Fibroblast of pulmonary artery (primary cell): ENCODE measurements around the gene SERGEF.

ENCODE experiments used
- DNase-seq: peaks from one replicate; pipeline ENCODE4 v3.0.0-alpha.2; 2010; ENCODE audit warnings: low read depth
- H3K4me3 ChIP-seq: replicated peaks from 2 replicates; pipeline ENCODE4 v1.5.1; 2011; ENCODE audit warnings: low read depth, mild to moderate bottlenecking, control low read depth, low read length, moderate library complexity
- TF ChIP-seq, protein P1 (sequence below): IDR thresholded peaks from 2 replicates; pipeline ENCODE4 v1.5.1; 2011; ENCODE audit warnings: mild to moderate bottlenecking, control low read depth, low read length, inconsistent platforms; ENCODE audit errors: missing control alignments

Gene SERGEF

GRCh38 chr11:17859552-17859951 lies 153.3 kb downstream of the SERGEF start:
- DNase-seq, result no peak
- TF ChIP-seq, protein P1, sequence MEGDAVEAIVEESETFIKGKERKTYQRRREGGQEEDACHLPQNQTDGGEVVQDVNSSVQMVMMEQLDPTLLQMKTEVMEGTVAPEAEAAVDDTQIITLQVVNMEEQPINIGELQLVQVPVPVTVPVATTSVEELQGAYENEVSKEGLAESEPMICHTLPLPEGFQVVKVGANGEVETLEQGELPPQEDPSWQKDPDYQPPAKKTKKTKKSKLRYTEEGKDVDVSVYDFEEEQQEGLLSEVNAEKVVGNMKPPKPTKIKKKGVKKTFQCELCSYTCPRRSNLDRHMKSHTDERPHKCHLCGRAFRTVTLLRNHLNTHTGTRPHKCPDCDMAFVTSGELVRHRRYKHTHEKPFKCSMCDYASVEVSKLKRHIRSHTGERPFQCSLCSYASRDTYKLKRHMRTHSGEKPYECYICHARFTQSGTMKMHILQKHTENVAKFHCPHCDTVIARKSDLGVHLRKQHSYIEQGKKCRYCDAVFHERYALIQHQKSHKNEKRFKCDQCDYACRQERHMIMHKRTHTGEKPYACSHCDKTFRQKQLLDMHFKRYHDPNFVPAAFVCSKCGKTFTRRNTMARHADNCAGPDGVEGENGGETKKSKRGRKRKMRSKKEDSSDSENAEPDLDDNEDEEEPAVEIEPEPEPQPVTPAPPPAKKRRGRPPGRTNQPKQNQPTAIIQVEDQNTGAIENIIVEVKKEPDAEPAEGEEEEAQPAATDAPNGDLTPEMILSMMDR, result no peak
- no peak overlapping the region for H3K4me3 ChIP-seq

- no peak for DNase-seq
- TF ChIP-seq, protein P1, result no peak
- H3K4me3 ChIP-seq, result no peak overlapping the region
Measured at GRCh38 chr11:17855531-17856290, 157.1 kb downstream of the SERGEF start.

GRCh38 chr11:17853280-17853679 lies 159.6 kb downstream of the SERGEF start:
- H3K4me3 ChIP-seq, result no peak overlapping the region
- TF ChIP-seq, protein P1, result no peak
- DNase-seq, result no peak

GRCh38 chr11:17852246-17852645 lies 160.6 kb downstream of the SERGEF start:
- DNase-seq, result no peak
- TF ChIP-seq, protein P1, result no peak
- no peak overlapping the region for H3K4me3 ChIP-seq

DNA sequence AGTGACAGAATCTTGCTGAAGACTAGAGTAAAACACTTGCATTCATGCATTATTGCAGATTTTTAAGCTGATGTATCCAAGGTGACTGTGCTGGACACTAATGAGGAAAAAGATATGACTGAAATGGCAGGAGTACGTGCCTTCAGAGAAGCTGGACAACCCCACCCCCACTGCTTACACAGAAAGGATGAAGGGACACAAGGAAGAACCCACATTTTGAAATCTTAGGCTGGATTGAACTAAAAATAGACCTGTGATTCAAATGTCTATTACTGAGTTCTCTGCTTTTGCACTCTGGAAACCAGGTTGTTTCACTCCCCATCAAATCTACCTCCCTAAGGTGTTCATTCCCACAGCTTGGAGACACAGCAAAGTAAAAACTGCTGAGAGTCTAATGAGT lies 161.2 kb downstream of the SERGEF start:
- H3K4me3 ChIP-seq, result no peak overlapping the region
- no peak for DNase-seq
- TF ChIP-seq, protein P1, result no peak

DNA sequence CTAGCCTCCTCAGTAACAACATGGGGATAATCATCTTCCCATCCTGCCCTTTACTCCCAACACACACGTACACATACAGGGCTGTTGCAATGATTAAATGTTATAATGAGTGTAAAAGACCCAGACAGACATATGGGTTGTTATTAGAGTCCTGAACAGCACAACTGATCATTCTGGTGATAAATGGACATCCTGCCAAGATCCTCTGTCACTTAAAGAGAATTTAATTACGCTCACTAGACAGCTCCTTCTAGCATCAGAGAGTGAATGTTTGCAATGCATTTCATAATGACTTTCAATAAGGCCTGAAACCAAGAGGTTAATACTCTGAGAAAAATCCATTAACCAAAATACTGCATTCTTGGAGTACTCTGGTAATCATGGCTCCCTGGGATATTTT lies 162.5 kb downstream of the SERGEF start:
- H3K4me3 ChIP-seq, result no peak overlapping the region
- TF ChIP-seq, protein P1, result no peak
- no peak for DNase-seq

DNA sequence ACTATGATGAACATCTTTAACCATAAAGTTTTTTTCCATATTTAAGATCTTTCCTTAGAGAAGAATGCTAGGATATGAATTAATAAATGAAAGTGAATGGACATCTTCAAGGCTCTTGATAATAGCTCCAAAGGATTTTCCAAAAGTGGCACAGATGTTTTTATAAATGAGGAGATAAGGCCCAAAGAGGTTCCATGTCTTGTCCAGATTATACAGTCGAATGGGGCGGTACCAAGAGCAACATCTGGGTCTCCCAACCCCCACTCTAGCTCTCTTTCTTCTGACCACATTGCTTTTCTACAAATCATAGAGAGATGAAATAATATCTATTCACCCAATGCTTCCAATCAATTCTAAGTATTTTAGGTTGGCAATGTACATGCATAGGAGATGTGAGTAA lies 164.1 kb downstream of the SERGEF start:
- TF ChIP-seq, protein P1, result no peak
- no peak overlapping the region for H3K4me3 ChIP-seq
- DNase-seq, result no peak
